Medulla oblongata (tissue), 1 donor: Measurements from ENCODE around the gene IL17RE.

Experiments
- DNase-seq: peaks from one replicate; pipeline ENCODE4 v3.0.0-alpha.2; 2015; ENCODE audit errors: extremely low spot score

IL17RE gene

DNA sequence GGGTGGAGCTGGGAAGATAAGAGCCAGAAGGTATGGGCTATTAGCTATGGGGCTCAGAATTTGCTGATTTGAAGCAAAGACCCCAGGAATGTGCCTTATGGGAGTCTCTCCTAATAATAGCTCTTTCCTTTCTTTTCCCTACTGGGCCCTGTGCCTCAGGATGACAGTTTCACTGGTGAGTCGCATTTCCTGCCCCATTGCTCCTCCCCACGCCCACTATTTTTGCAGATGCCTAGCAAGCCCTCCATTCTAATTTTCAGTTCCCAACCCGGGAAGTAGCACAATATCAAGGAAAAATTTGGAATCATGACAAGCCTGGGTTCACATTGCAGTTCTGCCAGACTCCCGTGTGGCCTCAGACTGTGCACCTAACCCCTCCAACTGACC lies 583 bp downstream of the IL17RE start:
- no peak for DNase-seq

DNA sequence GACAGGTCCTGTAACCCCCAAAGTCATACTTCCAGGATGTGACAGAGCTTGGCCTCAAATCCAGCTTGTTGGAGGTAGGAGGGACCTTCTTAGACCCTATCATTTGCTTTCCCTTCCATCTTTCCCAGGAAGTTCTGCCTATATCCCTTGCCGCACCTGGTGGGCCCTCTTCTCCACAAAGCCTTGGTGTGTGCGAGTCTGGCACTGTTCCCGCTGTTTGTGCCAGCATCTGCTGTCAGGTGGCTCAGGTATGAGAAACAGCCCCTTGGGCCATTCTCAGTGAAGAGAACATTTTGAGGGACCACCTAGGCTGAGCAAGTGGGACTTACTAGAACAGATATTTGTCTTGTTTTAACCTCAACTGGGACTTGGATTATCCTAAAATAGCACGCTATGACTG lies 1.3 kb downstream of the IL17RE start:
- DNase-seq, result no peak

DNA sequence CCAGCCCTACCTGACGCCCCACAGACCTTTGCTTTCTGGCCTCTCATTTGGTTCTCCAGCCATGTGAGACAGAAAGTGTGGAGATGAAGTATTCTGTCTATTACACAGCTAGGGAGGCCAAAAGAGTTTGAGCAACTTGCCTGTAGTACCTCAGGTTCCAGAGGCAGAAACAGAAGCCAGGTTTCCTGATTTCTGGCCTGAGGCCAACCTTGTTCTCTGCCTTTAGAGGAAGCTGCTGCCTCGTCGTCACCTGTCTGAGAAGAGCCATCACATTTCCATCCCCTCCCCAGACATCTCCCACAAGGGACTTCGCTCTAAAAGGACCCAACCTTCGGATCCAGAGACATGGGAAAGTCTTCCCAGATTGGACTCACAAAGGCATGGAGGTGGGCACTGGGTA lies 3.8 kb downstream of the IL17RE start:
- DNase-seq, result no peak

DNA sequence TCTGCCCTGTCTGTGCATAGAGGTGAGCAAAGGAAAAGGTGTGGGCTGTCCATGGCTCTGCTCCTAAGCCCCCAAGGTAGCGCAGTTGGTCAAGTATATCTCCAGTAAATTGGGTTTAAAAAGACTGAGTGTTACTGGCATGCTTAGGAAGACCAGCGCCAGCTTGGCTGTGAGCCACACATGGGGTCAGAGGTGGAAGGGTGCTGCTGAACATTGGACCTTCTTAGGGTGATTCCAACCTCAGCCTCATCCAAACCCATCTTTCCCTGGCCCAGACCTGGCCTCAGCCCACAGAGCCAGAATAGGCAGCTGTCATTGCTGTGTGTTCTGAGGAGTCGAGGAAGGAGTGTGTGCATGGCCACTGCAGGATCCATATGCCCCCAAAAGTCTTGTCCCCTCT lies 5.6 kb downstream of the IL17RE start:
- DNase-seq, result no peak

DNA sequence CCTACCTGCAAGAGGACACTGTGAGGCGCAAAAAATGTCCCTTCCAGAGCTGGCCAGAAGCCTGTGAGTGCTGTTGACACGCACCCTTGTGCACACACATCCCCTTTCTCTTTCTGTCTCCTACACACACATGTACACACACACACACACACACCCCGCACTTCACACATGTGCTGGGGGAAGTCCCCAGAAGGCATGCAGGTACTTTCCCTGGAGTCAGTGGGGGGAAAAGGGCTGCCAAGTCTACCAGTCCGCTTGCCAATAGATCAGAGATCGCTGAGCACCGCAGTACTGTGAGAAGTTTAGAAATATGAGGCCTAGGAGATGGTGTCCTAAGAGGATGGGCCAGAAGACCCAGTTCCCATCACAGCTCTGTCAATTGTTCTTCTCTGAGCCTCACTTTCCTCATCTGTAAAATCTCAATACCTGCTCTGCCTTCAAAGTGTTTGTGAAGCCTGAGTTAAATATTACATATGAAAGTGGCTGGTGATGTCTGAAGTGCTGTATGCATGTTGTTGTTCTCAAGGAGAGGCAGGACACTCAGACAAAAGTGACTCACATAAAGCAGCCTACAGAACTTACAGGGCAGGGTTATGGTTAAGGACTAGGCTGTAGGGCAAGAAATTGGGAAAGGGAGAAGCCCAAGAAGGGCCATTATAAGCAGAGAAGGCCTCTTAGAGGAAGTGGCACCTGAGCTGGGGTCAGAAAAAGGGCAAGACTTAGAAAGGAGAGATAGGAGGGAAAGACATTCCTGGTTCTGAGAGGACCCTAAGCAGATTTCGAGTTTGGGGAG lies 6.8 kb downstream of the IL17RE start:
- DNase-seq, result no peak

DNA sequence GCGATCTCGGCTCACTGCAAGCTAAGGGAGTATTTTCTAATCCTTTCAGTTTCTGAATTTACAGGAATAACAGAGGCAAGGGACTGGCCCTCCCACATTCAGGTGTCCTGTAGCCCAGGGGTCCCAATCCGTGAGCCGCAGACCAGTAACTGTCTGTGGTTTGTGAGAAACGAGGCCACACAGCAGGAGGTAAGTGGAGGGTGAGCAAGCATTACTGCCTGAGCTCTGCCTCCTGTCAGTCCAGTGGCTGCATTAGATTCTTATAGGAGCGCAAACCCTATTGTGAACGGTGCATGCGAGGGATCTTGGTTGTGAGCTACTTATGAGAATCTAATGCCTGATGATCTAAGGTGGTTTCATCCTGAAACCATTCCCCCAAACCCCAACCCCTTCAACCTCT lies 9.2 kb downstream of the IL17RE start:
- DNase-seq, result no peak

DNA sequence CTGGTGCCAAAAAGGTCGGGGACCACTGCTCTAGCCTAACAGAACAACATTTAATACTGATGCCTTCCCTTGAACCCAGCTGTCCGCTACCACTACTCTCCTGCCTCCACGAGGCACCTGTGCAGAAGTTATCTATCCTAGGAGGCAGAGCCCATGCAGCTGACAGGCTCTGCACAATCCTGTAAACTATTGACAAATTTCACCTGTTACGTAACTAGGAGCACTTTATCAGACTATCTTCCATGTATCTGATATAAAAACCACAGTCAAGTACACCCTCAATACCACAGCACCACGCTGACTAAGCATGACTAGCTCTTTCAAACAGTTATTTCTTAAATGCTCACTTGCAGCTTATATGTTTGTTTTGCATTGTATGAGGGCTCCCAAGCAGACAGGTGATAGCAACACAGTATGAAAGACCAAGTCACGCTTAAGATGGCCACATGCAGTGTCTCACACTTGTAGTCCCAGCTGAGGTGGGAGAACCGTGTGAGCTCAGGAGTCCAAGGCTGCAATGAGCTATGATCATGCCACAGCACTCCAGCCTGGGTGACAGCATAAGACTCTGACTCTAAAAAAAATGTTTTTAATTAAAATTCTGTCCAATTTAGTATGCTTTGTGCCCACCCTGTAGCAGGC lies 9.8 kb downstream of the IL17RE start:
- DNase-seq, result no peak

DNA sequence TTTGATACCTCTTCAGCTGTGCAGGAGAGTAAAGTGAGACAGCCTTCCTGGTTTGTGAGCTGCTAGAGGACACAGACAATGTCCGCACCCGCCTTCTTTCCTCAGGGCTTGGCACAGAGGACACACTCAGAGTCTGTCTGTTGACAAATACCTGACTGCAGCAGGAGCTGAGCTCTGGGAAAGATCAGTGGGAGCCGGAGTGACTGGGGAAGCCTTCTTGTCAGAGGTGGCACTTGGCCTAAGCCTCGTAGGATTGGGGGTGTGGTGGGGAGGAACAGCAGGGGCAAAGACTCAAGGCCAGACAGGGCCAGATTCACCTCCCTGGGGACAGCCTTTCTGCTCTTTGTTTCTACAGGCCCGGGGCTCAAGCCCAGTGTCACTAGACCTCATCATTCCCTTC lies 11.0 kb downstream of the IL17RE start:
- no peak for DNase-seq

DNA sequence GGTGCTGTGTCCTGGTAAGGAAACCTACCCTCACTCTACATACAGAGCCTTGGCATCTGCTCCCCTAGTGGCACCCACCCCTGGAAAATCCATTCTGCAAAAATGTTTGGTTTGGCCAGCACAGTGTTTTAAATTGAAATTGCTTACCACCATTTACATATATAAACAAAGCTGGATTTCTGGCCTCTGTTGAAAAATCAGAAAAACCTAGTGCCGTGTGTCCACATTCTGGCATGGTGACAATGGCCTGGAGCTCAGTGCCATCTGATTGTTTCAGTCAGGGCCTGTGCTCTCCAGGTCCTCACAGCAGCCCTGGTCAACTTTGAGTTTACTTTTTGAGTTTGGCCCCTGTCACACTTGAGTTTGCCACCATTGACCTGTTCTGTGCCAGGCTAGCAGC lies 11.4 kb downstream of the IL17RE start:
- no peak for DNase-seq

DNA sequence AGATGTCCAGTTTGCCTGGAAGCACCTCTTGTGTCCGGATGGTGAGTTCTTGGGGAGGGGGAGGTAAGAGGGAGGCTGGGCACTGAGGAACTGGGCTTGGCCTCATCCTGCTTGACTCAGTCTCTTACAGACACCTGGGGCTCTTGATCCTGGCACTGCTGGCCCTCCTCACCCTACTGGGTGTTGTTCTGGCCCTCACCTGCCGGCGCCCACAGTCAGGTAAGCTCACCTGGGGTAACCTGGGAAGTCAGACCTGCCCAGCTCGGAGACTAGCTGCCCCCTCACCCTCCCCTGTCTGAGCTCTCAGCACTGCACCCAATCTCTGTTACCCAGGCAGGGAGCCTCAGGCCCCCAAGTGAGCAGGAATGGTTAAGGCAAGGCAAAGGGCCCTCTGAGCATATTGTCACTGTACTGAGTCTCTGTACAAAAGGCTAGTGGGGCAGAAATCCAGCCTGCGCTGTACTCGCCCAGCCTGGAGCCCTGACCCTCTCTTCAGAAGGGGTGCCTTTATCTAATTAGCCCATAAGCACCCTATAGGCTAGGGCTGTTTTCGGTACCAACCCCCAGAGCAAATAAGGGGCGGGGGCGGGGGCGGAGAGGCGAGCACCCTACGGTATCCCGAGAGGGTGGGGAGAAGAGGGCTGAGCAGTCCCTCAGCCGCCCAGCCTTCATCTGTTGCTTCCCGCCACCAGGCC lies 12.1 kb downstream of the IL17RE start:
- no peak for DNase-seq

DNA sequence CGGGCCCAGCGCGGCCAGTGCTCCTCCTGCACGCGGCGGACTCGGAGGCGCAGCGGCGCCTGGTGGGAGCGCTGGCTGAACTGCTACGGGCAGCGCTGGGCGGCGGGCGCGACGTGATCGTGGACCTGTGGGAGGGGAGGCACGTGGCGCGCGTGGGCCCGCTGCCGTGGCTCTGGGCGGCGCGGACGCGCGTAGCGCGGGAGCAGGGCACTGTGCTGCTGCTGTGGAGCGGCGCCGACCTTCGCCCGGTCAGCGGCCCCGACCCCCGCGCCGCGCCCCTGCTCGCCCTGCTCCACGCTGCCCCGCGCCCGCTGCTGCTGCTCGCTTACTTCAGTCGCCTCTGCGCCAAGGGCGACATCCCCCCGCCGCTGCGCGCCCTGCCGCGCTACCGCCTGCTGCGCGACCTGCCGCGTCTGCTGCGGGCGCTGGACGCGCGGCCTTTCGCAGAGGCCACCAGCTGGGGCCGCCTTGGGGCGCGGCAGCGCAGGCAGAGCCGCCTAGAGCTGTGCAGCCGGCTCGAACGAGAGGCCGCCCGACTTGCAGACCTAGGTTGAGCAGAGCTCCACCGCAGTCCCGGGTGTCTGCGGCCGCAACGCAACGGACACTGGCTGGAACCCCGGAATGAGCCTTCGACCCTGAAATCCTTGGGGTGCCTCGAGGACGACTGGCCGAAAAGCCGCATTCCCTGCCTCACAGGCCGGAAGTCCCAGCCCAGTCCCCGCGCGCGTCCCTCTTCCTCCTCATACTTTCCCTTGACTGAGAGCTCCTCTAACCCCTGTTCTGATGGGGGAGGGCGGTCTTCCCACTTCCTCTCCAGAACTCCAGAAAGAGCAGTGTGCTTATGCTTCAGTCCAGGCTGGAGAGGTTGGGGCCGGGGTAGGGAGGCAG lies 12.8 kb downstream of the IL17RE start:
- peak; percentile 44 for DNase-seq

DNA sequence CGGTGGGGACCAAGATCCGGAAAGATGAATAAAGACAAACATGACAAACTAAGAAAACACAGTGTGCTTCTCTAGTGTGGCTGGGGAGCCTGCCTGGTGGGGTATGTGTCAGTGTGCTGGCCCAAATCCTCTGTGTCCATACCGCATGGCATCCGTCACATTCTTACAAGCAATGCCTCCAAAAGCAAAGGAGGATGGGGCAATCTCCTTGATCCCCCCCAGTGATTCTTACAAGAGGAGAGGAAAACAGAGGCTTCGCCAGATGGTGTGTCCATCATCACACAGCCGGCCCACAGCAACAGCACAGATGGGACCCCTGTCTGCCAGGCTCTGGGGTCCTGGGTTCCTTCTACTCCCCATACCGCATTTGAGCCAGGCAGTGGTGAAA lies 13.7 kb downstream of the IL17RE start:
- DNase-seq, result no peak

DNA sequence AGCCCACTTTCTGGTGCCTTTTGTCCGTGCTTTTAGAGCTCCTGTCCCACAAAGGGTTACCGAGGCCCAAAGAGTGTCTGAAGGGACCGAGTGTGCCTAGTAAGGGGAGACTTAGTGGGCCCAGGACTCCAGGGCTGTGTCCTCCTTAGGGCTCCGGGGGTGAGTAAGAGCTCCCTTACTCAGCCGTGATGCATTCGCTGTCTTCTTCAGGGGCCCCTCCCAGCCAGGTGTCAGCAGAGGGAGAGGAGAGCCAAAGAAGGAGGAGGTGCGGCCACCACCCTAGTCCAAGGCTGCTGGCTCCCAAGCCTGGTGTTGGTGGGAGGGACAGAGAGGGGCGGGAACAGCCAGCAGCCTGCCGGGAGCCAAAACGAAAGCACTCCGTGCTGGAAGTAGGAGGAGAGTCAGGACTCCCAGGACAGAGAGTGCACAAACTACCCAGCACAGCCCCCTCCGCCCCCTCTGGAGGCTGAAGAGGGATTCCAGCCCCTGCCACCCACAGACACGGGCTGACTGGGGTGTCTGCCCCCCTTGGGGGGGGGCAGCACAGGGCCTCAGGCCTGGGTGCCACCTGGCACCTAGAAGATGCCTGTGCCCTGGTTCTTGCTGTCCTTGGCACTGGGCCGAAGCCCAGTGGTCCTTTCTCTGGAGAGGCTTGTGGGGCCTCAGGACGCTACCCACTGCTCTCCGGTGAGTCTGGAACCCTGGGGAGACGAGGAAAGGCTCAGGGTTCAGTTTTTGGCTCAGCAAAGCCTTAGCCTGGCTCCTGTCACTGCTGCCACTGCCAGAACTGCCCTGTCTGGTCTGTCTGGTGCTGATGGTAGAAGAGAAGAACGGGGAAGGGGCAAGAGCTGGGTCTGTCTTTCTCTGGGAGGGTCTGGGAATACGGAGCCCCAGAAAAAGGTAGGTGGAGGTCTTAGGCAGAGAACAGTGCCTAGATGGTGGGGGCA lies 14.4 kb downstream of the IL17RE start, which contains the start of gene IL17RC:
TSS of gene IL17RC (plus strand) at position 365 of the 947 bp plus-strand sequence. CDS start at position 583, 218 bp downstream.
- peak; percentile 77 for DNase-seq

DNA sequence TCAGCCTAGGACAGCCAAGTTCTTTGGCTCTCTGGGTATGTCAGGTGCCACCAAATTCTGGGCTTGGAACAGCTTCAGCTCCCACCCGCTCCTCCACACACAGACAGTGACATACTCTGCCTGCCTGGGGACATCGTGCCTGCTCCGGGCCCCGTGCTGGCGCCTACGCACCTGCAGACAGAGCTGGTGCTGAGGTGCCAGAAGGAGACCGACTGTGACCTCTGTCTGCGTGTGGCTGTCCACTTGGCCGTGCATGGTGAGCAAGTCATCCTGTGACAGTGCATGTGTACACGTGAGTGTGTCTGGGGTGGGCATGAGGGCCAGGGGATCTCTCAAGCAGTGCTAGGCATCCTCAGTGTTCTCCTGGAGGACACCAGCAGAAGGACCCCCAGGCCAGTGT lies 15.2 kb downstream of the IL17RE start:
- DNase-seq, result no peak

DNA sequence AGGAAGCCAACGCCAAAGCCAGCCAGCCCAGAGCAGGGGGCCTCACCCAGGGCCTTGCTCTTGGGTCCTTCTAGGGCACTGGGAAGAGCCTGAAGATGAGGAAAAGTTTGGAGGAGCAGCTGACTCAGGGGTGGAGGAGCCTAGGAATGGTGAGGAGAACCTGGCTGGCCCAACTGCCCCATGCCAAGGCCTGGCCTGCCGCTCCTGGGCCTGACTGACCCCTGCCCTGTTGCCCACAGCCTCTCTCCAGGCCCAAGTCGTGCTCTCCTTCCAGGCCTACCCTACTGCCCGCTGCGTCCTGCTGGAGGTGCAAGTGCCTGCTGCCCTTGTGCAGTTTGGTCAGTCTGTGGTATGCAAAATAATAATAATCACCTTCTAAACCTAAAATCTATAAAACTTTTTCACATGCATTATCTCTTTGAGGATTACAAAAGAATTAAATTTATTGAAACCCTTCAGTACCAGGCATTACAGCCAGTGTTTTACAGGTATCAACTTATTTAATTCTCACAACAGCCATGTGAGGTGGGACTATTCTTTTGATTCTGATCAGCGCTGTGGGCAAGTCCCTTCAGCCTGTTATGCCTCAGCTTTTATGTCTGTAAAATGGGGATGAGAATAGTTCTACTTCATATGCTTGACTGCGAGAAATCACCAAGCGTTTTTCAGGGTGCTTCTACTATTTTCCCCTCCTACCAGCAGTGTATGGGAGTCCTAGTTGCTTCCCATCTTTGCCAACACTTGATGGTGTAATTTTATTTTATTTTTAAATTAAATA lies 15.8 kb downstream of the IL17RE start:
- DNase-seq, result no peak

DNA sequence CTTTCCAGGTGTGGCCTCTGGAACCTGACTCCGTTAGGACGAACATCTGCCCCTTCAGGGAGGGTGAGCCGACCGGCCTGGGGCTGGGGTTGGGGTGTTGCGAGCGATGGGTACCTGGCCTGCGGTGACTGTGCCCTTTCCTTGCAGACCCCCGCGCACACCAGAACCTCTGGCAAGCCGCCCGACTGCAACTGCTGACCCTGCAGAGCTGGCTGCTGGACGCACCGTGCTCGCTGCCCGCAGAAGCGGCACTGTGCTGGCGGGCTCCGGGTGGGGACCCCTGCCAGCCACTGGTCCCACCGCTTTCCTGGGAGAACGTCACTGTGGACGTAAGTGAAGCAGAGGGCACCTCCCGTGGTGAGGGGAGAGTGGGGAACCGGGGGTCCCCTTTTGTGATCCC lies 25.5 kb downstream of the IL17RE start:
- DNase-seq, result no peak

DNA sequence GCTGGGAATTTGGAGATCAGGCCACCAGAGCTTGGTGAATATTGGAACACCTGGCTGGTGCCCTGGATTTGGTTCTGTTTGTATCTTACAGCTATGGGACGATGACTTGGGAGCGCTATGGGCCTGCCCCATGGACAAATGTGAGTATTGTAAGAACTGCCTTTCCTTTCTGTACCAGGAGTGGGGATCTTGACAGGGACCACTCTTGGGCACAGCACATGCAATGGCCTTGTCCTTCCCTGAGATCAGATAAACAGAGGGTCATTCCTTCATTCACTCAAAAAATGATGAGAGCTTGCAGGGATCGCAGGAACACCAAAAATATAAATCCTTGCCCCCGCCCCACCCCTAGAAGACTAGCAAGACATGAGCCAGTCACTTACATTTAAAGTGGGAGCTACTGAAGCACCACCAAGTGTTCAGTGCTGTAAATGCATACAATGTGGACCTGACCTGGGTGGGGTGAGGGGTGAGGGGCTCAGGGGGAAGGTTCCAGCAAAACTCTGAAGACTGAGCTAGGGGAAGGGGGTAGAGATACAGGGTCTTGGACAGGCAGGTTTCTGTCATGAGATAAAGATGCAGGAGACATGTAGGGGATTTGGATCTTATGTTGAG lies 28.3 kb downstream of the IL17RE start:
- no peak for DNase-seq

DNA sequence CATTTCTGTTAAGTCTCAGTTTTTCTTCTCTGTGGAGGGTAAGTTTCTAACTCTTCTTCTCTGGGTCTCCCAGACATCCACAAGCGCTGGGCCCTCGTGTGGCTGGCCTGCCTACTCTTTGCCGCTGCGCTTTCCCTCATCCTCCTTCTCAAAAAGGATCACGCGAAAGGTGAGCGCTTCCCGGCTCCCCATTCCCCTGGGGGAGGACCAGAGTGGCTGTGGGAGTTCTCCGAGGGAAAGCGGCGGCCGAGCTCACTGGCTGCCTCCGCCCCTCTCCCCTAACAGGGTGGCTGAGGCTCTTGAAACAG lies 29.8 kb downstream of the IL17RE start:
- DNase-seq, result no peak

DNA sequence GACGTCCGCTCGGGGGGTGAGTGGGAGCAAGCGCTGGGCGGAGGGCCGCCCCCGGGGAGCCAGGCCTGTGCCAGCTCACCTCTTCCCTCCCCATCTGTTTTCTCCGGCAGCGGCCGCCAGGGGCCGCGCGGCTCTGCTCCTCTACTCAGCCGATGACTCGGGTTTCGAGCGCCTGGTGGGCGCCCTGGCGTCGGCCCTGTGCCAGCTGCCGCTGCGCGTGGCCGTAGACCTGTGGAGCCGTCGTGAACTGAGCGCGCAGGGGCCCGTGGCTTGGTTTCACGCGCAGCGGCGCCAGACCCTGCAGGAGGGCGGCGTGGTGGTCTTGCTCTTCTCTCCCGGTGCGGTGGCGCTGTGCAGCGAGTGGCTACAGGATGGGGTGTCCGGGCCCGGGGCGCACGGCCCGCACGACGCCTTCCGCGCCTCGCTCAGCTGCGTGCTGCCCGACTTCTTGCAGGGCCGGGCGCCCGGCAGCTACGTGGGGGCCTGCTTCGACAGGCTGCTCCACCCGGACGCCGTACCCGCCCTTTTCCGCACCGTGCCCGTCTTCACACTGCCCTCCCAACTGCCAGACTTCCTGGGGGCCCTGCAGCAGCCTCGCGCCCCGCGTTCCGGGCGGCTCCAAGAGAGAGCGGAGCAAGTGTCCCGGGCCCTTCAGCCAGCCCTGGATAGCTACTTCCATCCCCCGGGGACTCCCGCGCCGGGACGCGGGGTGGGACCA lies 30.4 kb downstream of the IL17RE start:
- peak; percentile 76 for DNase-seq
